Mammary epithelial cell (primary cell): ENCODE data around the gene DPP8.

Experiments used
- EZH2 ChIP-seq: IDR thresholded peaks from 2 replicates; pipeline ENCODE4 v1.6.1; 2012; ENCODE audit warnings: low read length, inconsistent platforms, borderline replicate concordance
- TF ChIP-seq, protein P1 (sequence below), 2 donors: IDR thresholded peaks in 1 of 2; conservative IDR thresholded peaks in 1 of 2; 2 replicates each; pipeline ENCODE4 v1.5.1; 2011 to 2012; ENCODE audit warnings: inconsistent platforms in 2 of 2, low read length in 2 of 2, mild to moderate bottlenecking in 2 of 2, control low read depth in 1 of 2, low read depth in 1 of 2; ENCODE audit not compliant: insufficient read depth in 1 of 2; ENCODE audit errors: extremely low read depth in 1 of 2

DNA sequence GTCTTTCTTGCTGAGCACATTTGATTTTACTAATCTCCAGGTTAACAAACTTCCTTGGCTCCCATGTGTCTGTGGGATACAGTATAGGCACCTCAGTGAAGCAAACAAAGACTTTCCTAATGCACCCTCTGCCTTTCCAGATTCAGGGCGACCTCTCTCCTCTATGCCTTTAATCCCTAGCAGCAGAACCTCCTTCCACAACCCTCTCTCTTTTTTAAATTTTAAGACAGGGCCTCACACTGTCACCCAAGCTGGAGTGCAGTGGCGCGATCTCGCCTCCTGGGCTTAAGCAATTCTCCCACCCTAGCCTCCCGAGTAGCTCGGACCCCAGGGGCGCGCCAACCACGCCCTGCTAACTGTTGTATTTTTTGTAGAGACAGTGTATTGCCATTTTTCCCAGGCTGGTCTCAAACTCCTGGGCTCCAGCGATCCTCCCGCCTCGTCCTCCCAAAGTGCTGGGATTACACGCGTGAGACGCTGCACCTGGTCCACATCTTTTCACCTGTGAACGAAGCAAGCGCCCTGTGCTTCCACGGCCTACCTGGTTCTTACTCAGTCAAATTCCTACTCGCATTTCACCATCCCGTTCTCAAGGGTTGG, 11.1 kb upstream of the DPP8 start:
- TF ChIP-seq, protein P1, sequence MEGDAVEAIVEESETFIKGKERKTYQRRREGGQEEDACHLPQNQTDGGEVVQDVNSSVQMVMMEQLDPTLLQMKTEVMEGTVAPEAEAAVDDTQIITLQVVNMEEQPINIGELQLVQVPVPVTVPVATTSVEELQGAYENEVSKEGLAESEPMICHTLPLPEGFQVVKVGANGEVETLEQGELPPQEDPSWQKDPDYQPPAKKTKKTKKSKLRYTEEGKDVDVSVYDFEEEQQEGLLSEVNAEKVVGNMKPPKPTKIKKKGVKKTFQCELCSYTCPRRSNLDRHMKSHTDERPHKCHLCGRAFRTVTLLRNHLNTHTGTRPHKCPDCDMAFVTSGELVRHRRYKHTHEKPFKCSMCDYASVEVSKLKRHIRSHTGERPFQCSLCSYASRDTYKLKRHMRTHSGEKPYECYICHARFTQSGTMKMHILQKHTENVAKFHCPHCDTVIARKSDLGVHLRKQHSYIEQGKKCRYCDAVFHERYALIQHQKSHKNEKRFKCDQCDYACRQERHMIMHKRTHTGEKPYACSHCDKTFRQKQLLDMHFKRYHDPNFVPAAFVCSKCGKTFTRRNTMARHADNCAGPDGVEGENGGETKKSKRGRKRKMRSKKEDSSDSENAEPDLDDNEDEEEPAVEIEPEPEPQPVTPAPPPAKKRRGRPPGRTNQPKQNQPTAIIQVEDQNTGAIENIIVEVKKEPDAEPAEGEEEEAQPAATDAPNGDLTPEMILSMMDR (conservative IDR thresholded peaks at IDR 0.05 in 1 of 2, IDR thresholded peaks at IDR 0.05 in 1 of 2; ENCODE audit: extremely low read depth in 1 of 2, insufficient read depth in 1 of 2, low read depth in 1 of 2, low read length in 2 of 2) = no peak
- TF ChIP-seq EZH2 = no peak
